WERI-Rb-1 (cell line): Measurements from ENCODE around the gene ETHE1.
"Not testable (repeated sequence)": the region's sequence is repeated elsewhere in the genome, so short reads cannot be mapped to it uniquely, and the experiment has no call there.

ENCODE experiments used
- DNase-seq: peaks from one replicate; pipeline ENCODE4 v3.0.0-alpha.2; 2020
- H3K27ac ChIP-seq: fragments of 250-450 bp; sonication (Bioruptor Pico); 2 replicates; pipeline ENCODE4 v1.5.1; 2020; ENCODE audit warnings: mild to moderate bottlenecking, moderate library complexity
- H3K27me3 ChIP-seq: fragments of 250-450 bp; sonication (Bioruptor Pico); 2 replicates; pipeline ENCODE4 v1.5.1; 2021; ENCODE audit warnings: mild to moderate bottlenecking, low read depth, moderate library complexity; ENCODE audit not compliant: insufficient read depth, severe bottlenecking
- H3K36me3 ChIP-seq: fragments of 250-450 bp; sonication (Bioruptor Pico); 2 replicates; pipeline ENCODE4 v1.5.1; 2020; ENCODE audit warnings: mild to moderate bottlenecking, moderate library complexity
- H3K4me3 ChIP-seq: 2 replicates; pipeline ENCODE4 v1.5.1; 2011; ENCODE audit warnings: low read depth, mild to moderate bottlenecking, control low read depth, low read length
- H3K9me3 ChIP-seq: fragments of 250-450 bp; sonication (Bioruptor Pico); 2 replicates; pipeline ENCODE4 v1.5.1; 2021; ENCODE audit warnings: mild to moderate bottlenecking, moderate library complexity; ENCODE audit not compliant: severe bottlenecking
- TF ChIP-seq, protein P1 (sequence below): IDR thresholded peaks from 2 replicates; pipeline ENCODE4 v1.5.1; 2011; ENCODE audit warnings: low read depth, mild to moderate bottlenecking, control low read depth, inconsistent platforms, low read length

The ETHE1 gene

DNA sequence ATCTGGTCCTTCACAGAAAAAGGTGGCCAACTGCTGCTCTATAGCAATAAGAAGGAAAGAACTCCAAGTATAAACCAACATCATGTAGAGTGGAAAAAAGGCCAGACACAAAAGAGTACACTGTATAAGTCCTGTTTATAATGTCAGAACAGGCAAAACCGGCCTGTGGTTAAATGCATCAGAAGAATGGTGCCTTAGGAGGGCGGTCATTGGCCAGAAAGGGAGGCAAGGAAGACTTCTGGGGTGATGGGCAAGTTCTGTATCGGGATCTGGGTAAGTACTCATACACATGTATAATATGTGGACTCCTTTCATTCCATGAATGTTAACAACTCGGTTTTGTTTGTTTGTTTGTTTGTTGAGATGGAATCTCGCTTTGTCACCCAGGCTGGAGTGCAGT lies 4.1 kb downstream of the ETHE1 start:
- no peaks in the 10 kb centered on the region for H3K36me3 ChIP-seq
- no peak for DNase-seq
- no peak overlapping the region for H3K27ac ChIP-seq
- H3K27me3 ChIP-seq, result no peaks in the 10 kb centered on the region
- H3K9me3 ChIP-seq, result no peaks in the 10 kb centered on the region
- TF ChIP-seq, protein P1, sequence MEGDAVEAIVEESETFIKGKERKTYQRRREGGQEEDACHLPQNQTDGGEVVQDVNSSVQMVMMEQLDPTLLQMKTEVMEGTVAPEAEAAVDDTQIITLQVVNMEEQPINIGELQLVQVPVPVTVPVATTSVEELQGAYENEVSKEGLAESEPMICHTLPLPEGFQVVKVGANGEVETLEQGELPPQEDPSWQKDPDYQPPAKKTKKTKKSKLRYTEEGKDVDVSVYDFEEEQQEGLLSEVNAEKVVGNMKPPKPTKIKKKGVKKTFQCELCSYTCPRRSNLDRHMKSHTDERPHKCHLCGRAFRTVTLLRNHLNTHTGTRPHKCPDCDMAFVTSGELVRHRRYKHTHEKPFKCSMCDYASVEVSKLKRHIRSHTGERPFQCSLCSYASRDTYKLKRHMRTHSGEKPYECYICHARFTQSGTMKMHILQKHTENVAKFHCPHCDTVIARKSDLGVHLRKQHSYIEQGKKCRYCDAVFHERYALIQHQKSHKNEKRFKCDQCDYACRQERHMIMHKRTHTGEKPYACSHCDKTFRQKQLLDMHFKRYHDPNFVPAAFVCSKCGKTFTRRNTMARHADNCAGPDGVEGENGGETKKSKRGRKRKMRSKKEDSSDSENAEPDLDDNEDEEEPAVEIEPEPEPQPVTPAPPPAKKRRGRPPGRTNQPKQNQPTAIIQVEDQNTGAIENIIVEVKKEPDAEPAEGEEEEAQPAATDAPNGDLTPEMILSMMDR, result no peak
- no peak overlapping the region for H3K4me3 ChIP-seq

DNA sequence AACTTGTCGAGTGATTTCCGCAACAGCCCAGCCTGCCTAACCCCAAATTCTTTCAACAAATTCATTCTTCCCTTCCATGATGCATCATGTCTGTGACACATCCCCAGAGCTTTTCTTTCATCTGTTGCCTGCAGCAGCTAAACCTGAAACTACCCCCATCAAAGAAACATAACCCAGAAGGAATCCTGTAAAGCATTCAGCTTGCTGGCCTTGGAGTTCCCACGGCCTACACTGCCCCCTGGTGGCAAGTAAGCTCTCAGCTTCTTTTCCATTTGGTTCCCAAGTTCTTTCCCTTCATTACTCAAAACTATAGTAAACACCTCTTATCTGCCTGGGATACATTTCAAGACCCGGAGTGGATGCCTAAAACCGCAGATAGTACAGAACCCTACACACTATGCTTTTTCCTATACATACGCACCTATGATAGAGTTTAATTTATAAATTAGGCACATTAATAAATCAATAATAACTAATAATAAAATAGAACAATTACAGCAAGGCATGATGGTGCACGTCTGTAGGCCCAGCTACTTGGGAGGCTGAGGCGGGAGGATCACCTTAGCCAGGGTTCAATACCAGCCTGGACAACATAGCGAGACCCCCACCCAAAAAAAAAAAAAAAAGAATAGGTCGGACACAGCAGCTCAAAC lies 7.4 kb downstream of the ETHE1 start:
- Histone ChIP-seq H3K27ac (no peak overlapping the region), H3K4me3 (no peak overlapping the region), H3K36me3 (no peaks in the 10 kb centered on the region), H3K27me3 (no peaks in the 10 kb centered on the region), H3K9me3 (no peaks in the 10 kb centered on the region)
- TF ChIP-seq, protein P1, result peak; percentile 66
- peak; percentile 79 for DNase-seq

DNA sequence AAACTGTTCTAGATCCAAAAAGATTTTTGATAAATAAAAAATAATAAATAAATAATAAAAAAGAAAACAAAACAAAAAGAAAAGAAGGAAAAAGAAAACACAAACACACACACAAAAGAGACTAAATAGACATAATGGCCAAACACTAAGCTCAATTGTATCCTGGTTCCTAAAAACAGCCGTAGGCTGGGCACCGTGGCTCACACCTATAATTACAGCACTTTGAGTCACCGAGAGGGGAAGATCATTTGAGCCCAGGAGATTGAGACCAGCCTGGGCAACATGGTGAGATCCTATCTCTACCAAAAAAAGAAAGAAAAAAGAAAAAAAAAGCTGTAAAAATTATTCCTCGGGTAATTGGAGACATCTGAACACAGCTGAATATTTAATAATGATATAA lies 8.9 kb downstream of the ETHE1 start:
- TF ChIP-seq, protein P1, result no peak
- no peaks in the 10 kb centered on the region for H3K27me3 ChIP-seq
- no peak overlapping the region for H3K4me3 ChIP-seq
- H3K9me3 ChIP-seq, result no peaks in the 10 kb centered on the region
- no peak overlapping the region for H3K27ac ChIP-seq
- no peak for DNase-seq
- no peaks in the 10 kb centered on the region for H3K36me3 ChIP-seq

DNA sequence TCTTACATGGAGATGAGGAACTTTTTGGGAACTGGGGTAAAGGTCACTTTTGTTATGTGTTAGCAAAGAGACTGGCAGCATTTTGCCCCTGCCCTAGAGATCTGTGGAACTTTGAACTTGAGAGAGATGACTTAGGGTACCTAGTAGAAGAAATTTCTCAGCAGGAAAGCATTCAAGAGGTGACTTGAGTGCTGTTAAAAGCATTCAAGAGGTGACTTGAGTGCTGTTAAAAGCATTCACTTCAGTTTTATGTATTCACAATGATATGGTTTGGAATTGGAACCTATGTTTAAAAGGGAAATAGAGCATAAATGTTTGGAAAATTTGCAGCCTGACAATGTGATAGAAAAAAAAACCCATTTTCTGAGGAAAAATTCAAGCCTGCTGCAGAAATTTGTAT lies 14.6 kb downstream of the ETHE1 start:
- not testable (repeated sequence) for H3K9me3 ChIP-seq, DNase-seq, H3K4me3 ChIP-seq, H3K27ac ChIP-seq, H3K27me3 ChIP-seq
- peaks cover 13% of the 10 kb centered on the region for H3K36me3 ChIP-seq

DNA sequence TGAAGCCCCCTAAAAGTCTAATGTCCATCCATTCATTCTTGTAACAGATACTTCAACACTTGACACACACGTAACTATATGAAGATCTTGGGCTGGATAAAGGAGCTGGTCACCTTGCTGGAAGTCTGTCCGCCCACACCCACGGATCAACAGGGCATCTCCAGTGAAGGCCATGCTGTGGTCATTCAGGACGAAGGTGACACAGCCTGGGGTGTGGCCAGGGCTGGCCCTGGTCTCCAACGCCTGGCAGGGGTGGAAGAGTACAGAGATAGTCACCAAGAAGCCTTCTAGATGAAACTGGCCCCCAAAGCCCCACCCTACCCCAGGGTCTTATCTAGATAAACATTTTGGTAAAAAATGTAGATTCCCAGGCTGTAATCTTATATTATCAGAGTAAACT lies 15.7 kb downstream of the ETHE1 start:
- DNase-seq, result no peak
- TF ChIP-seq, protein P1, result no peak
- H3K4me3 ChIP-seq, result no peak overlapping the region
- no peak overlapping the region for H3K27ac ChIP-seq
- H3K9me3 ChIP-seq, result no peaks in the 10 kb centered on the region
- no peaks in the 10 kb centered on the region for H3K27me3 ChIP-seq
- H3K36me3 ChIP-seq, result peaks cover 13% of the 10 kb centered on the region

DNA sequence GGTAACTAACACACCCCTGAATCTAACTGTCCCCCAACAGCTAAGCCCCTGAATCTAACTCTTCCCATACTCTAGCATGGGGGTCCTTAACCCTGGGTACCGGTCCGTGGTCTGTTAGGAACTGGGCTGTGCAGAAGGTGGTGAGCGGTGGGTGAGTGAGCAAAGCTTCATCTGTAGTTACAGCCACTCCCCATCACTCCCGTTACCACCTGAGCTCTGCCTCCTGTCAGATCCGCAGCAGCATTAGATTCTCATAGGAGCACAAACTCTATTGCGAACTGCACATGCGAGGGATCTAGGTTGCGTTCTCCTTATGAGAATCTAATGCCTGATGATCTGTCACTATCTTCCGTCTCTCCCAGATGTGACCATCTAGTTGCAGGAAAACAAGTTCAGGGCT lies 16.3 kb downstream of the ETHE1 start:
- H3K4me3 ChIP-seq, result no peak overlapping the region
- H3K36me3 ChIP-seq, result peaks cover 13% of the 10 kb centered on the region
- TF ChIP-seq, protein P1, result no peak

More for the DNA sequence above, 16.3 kb downstream of the ETHE1 start:
- no peak for DNase-seq
- no peak overlapping the region for H3K27ac ChIP-seq
- no peaks in the 10 kb centered on the region for H3K27me3 ChIP-seq
- no peaks in the 10 kb centered on the region for H3K9me3 ChIP-seq
